NCI-H2171 treated with DMSO at 0.1 percent for 48 hours (cell line): ENCODE data around the gene VCPKMT.

Experiments
- DNase-seq: peaks from one replicate; lab custom pipeline; 2025; lab: John Stamatoyannopoulos, UW

VCPKMT gene

DNA sequence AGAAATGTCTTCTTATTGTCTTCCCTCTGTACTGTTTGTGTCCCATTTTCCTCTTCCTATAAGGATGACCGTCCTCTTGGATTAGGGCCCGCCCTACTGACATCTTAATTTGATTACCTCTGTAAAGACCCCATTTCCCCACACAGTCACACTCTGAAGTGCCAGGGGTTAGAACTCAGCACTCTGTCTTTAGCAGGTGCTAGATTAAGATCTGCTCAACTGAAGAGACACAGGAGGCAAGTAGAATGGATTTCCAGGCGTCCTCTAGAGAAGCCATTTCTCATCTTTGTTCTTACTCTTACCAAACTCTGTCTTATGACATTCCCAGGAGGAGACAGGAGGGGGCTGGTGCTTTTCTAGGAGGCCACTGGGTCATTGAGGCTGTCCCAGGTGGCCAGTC is 50.8 kb downstream of the VCPKMT start:
- DNase-seq = no peak

- no peak for DNase-seq
Observed at GRCh38 chr14:50064993-50065392, 51.4 kb downstream of the VCPKMT start.

DNA sequence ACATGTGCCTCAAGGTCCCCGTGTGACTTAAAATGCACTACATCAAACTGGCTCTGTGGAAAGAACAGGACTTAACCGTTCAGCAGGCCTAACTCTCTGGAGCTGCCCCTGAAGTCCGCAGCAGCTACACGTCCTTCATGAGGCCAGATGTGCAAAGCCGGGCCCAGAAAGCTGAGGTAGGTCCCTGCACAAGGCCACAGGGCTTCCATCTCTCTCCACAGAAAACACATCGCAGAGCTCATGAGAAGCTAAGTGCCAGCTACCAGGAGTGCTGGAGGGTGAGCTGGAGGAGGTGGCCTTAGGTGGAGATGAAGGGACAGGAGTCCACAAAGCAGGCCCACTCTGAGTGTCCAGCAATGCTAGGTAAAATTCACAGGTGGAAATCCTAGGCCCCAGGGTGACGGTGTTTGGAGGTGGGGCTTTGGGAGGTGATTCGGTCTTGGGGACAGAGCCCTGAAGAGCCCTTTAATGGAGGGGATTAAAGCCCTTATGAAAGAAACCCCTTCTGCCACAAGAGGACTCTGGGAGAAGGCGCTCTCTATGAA is 52.4 kb downstream of the VCPKMT start:
- no peak for DNase-seq

GRCh38 chr14:50062438-50063085 is 53.8 kb downstream of the VCPKMT start:
- peak; percentile 48 for DNase-seq

DNA sequence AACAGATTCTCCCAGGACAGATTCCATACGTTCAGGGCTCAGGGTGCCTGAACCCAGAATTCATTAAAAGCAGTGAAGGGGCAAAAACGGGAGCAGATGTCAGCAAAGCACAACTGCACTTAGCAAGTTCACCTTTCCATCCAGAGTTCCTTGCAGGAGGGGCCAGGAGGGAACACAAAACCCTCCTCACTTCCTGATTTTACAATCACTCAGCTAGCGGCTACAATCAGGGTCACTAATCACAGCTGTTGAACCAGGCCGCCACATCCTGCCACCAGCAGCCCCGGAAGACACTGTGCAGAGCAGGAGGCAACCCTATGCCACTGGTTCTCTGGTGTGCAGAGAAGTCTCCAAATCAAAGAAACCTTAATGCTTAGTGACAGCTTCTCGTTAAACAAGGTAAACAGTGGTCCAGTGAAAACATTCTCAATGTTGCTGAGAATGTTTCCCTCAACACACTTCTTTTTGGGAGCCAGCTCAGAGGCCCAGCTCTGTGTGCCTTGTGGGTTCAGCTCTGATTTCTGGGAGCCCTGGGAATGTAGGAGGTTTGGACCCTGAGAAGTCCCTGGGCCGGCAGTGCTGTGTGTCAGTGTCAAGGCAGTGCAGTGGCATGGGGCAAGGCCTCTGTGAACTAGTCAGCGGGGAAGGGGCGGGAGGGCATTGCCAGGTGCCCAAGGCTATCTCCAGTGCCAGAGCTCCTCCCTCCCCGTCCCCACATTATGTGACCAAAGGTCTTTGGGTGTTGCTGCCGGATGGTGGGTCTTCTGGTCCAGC is 54.5 kb downstream of the VCPKMT start:
- peak; percentile 73 for DNase-seq

DNA sequence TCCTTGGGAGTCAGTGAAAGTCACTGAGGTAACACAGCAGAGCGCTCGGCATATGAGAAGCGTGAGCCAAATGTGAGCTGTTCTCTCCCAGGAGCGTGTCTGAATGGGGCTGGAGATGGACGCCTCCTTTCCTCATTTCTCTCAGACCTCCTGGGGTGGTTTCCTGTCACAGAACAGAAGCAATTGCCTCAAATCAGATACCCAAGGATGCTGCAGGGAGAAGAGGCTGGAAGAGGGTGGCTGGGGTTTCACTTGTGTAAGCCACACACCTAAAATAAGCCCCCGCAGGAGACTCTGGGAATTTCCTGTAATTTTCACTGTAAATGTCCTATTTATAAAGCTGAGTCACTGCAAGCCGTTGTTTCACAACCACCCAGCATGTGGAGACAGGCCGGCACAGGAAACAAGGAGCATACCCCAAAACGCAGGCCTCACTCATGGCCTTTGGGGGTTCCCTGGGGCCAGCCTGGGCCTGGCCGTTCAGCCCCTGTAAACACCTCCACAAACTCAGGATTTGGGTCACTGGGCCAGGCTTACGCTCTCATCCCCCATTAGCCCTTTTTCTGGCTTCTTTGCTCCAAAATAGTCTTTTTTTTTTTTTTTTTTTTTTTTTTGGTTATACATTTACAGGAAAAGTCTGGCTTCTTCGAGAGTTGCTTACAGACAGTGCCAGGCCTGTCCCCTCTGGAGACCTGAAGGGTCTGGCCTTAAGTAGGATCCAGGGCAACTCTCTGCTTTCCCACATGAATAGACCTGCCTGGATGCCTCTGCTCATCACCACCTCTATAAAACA is 55.3 kb downstream of the VCPKMT start:
- peak; percentile 49 for DNase-seq

GRCh38 chr14:50059763-50060616 is 56.4 kb downstream of the VCPKMT start:
- DNase-seq = no peak
